Keratinocyte (primary cell): ENCODE data around the gene USP37.
A peak's percentile ranks its signal among the peaks of the same experiment; 100 is the strongest.

Experiments
- CTCF ChIP-seq, 3 experiments: IDR thresholded peaks in 1 of 3; conservative IDR thresholded peaks in 1 of 3; optimal IDR thresholded peaks in 1 of 3; 2 replicates in 2 of 3; 3 replicates in 1 of 3; pipeline versions ENCODE3 to v1.5.1; 2011; ENCODE audit warnings: low read length in 3 of 3, mild to moderate bottlenecking in 3 of 3, moderate library complexity in 2 of 3, control low read depth in 1 of 3, inconsistent platforms in 1 of 3; ENCODE audit not compliant: insufficient read depth in 2 of 3; ENCODE audit errors: extremely low read depth in 1 of 3
- EZH2 ChIP-seq: IDR thresholded peaks from one replicate; pipeline ENCODE4 v1.6.1; 2012; ENCODE audit warnings: inconsistent platforms, mild to moderate bottlenecking, low read length, moderate library complexity

- TF ChIP-seq CTCF (optimal IDR thresholded peaks at IDR 0.05 in 1 of 3, IDR thresholded peaks at IDR 0.05 in 1 of 3, conservative IDR thresholded peaks at IDR 0.05 in 1 of 3; ENCODE audit: extremely low read depth in 1 of 3, insufficient read depth in 2 of 3, low read length in 3 of 3) (peak in 1 of 3 experiments; percentile 1), EZH2 (no peak)
Observed at GRCh38 chr2:218583983-218584850, 16.1 kb upstream of the USP37 start.
